Fibroblast of lung (primary cell): ENCODE measurements around the gene NFATC2IP. TPM values are rescaled to one million over a fixed set of nuclear protein-coding genes. Genes with fewer than 3 reads are reported as not detected.
"Not testable (repeated sequence)": the region's sequence is repeated elsewhere in the genome, so short reads cannot be mapped to it uniquely, and the experiment has no call there.

ENCODE experiments used
- DNase-seq, 2 donors: peaks; one replicate each; pipeline versions ENCODE4 v3.0.0 to v3.0.0-alpha.2; 2010; ENCODE audit warnings: low read depth in 2 of 2
- H2AFZ ChIP-seq: 2 replicates; pipeline ENCODE4 v1.5.1; 2012; ENCODE audit warnings: low read length, control low read depth, inconsistent platforms
- H3K27ac ChIP-seq: 2 replicates; pipeline ENCODE4 v1.5.1; 2011; ENCODE audit warnings: low read length, control low read depth; ENCODE audit not compliant: insufficient read depth
- H3K27me3 ChIP-seq: 2 replicates; pipeline ENCODE4 v1.5.1; 2011; ENCODE audit warnings: mild to moderate bottlenecking, low read length; ENCODE audit not compliant: control insufficient read depth, insufficient read depth
- H3K36me3 ChIP-seq: 2 replicates; pipeline ENCODE4 v1.5.1; 2011; ENCODE audit warnings: low read length; ENCODE audit not compliant: control insufficient read depth, insufficient read depth
- H3K4me1 ChIP-seq: 2 replicates; pipeline ENCODE4 v1.5.1; 2011; ENCODE audit warnings: low read length; ENCODE audit not compliant: control insufficient read depth, insufficient read depth; ENCODE audit errors: extremely low read depth
- H3K4me2 ChIP-seq: 2 replicates; pipeline ENCODE4 v1.5.1; 2011; ENCODE audit warnings: low read length, control low read depth; ENCODE audit not compliant: insufficient read depth; ENCODE audit errors: extremely low read depth
- H3K4me3 ChIP-seq, 4 experiments: fragments of 200-600 bp in 1 of 4; sonication (generic) in 1 of 4; replicated peaks in 1 of 4; 2 replicates each; pipeline ENCODE4 v1.5.1; 2011 to 2016; ENCODE audit warnings: low read length in 4 of 4, low read depth in 3 of 4, mild to moderate bottlenecking in 3 of 4, control low read depth in 2 of 4, inconsistent platforms in 1 of 4, mixed read lengths in 1 of 4; ENCODE audit not compliant: insufficient read depth in 1 of 4; ENCODE audit errors: control extremely low read depth in 1 of 4
- H3K79me2 ChIP-seq: 2 replicates; pipeline ENCODE4 v1.5.1; 2012; ENCODE audit warnings: mild to moderate bottlenecking, low read length, inconsistent platforms; ENCODE audit not compliant: control insufficient read depth, insufficient read depth
- H3K9ac ChIP-seq: 2 replicates; pipeline ENCODE4 v1.5.1; 2011; ENCODE audit warnings: mild to moderate bottlenecking, low read length, control low read depth; ENCODE audit not compliant: insufficient read depth
- H3K9me3 ChIP-seq: 2 replicates; pipeline ENCODE4 v1.5.1; 2012; ENCODE audit warnings: low read depth, low read length; ENCODE audit not compliant: control insufficient read depth, insufficient read depth
- H4K20me1 ChIP-seq: 2 replicates; pipeline ENCODE4 v1.5.1; 2011; ENCODE audit warnings: low read length; ENCODE audit not compliant: control insufficient read depth, insufficient read depth; ENCODE audit errors: extremely low read depth
- CTCF ChIP-seq, 2 donors: IDR thresholded peaks in 1 of 2; conservative IDR thresholded peaks in 1 of 2; 1 replicate in 1 of 2; 2 replicates in 1 of 2; pipeline ENCODE4 v1.5.1; 2011 to 2012; ENCODE audit warnings: low read length in 2 of 2, control low read depth in 1 of 2, inconsistent platforms in 1 of 2, low read depth in 1 of 2, mild to moderate bottlenecking in 1 of 2
- EZH2 ChIP-seq: IDR thresholded peaks from 2 replicates; pipeline ENCODE4 v1.5.1; 2012; ENCODE audit warnings: low read length, control low read depth, mild to moderate bottlenecking; ENCODE audit errors: missing control alignments
- polyA plus RNA-seq, 2 donors: library from polyadenylated mRNA; depleted of rRNA in 1 of 2; stranded (reverse) in 1 of 2; unstranded in 1 of 2; fragments of >200 nt; gene quantifications; 2 replicates each; pipeline ENCODE4 v1.2.1, GENCODE V29; 2011 to 2012; ENCODE audit warnings: missing spikeins in 1 of 2
- total RNA-seq: library from RNA; depleted of rRNA; stranded (reverse); fragments of >200 nt; gene quantifications from 2 replicates; pipeline ENCODE4 v1.2.1, GENCODE V29; 2014

Gene NFATC2IP
- total and polyA plus RNA-seq, 2 donors (not counting 1 experiment from before 2014, with no cell fraction given) = 16.0 to 25.6 TPM

- no peak overlapping the region for H3K4me3 ChIP-seq
- no peaks in the 10 kb centered on the region for H3K27me3 ChIP-seq
- DNase-seq = no peak
- no peak overlapping the region for H3K4me2 ChIP-seq
- no peak overlapping the region for H3K9ac ChIP-seq
- H3K4me1 ChIP-seq = no peaks in the 10 kb centered on the region
- H3K79me2 ChIP-seq = no peaks in the 10 kb centered on the region
- TF ChIP-seq CTCF (conservative IDR thresholded peaks at IDR 0.05 in 1 of 2, IDR thresholded peaks at IDR 0.05 in 1 of 2; ENCODE audit: low read depth in 1 of 2, low read length in 2 of 2) = no peak
- no peak for TF ChIP-seq EZH2
- no peak overlapping the region for H3K27ac ChIP-seq
- no peaks in the 10 kb centered on the region for H4K20me1 ChIP-seq
- H2AFZ ChIP-seq = no peak overlapping the region
- peaks cover 14% of the 10 kb centered on the region for H3K36me3 ChIP-seq
- no peaks in the 10 kb centered on the region for H3K9me3 ChIP-seq
Observed at GRCh38 chr16:28964496-28964895, 13.8 kb downstream of the NFATC2IP start.

- no peaks in the 10 kb centered on the region for H3K27me3 ChIP-seq
- no peak overlapping the region for H3K4me2 ChIP-seq
- DNase-seq = no peak
- no peak for TF ChIP-seq CTCF (conservative IDR thresholded peaks at IDR 0.05 in 1 of 2, IDR thresholded peaks at IDR 0.05 in 1 of 2; ENCODE audit: low read depth in 1 of 2, low read length in 2 of 2)
- TF ChIP-seq EZH2 = no peak
- H3K9ac ChIP-seq = no peak overlapping the region
- peaks cover 11% of the 10 kb centered on the region for H3K36me3 ChIP-seq
- H3K4me3 ChIP-seq = no peak overlapping the region
- no peak overlapping the region for H3K27ac ChIP-seq
- no peaks in the 10 kb centered on the region for H4K20me1 ChIP-seq
- H2AFZ ChIP-seq = no peak overlapping the region
- no peaks in the 10 kb centered on the region for H3K9me3 ChIP-seq
- H3K4me1 ChIP-seq = no peaks in the 10 kb centered on the region
- no peaks in the 10 kb centered on the region for H3K79me2 ChIP-seq
Observed at GRCh38 chr16:28967156-28967555, 16.4 kb downstream of the NFATC2IP start.

- not testable (repeated sequence) for H3K9me3 ChIP-seq, H3K36me3 ChIP-seq, H4K20me1 ChIP-seq, DNase-seq, H2AFZ ChIP-seq, H3K9ac ChIP-seq, H3K27me3 ChIP-seq, H3K4me2 ChIP-seq, H3K4me3 ChIP-seq, H3K27ac ChIP-seq, H3K79me2 ChIP-seq, H3K4me1 ChIP-seq
Observed at GRCh38 chr16:28969696-28970095, 19.0 kb downstream of the NFATC2IP start.
